Ishikawa (cell line): ENCODE measurements around the gene NFATC1.

Source experiments
- CEBPB ChIP-seq: IDR thresholded peaks from 2 replicates; pipeline ENCODE4 v1.6.1; 2012
- CREB1 ChIP-seq: IDR thresholded peaks from 2 replicates; pipeline ENCODE4 v1.6.1; 2012; ENCODE audit warnings: low read depth
- EGR1 ChIP-seq: IDR thresholded peaks from 2 replicates; pipeline ENCODE4 v1.6.1; 2012
- EP300 ChIP-seq: IDR thresholded peaks from 2 replicates; pipeline ENCODE4 v1.6.1; 2012; ENCODE audit warnings: borderline replicate concordance
- FOXM1 ChIP-seq: IDR thresholded peaks from 2 replicates; pipeline ENCODE4 v1.6.1; 2012; ENCODE audit warnings: low read depth, borderline replicate concordance
- MAX ChIP-seq: IDR thresholded peaks from 2 replicates; pipeline ENCODE4 v1.6.1; 2012
- NFIC ChIP-seq: IDR thresholded peaks from 2 replicates; pipeline ENCODE4 v1.6.1; 2012
- RAD21 ChIP-seq: IDR thresholded peaks from 2 replicates; pipeline ENCODE4 v1.6.1; 2012; ENCODE audit warnings: low read depth
- REST ChIP-seq: IDR thresholded peaks from 2 replicates; pipeline ENCODE4 v1.6.1; 2012; ENCODE audit warnings: low read depth, mild to moderate bottlenecking
- TAF1 ChIP-seq: IDR thresholded peaks from 2 replicates; pipeline ENCODE4 v1.6.1; 2012; ENCODE audit warnings: low read depth, mild to moderate bottlenecking
- TCF12 ChIP-seq: IDR thresholded peaks from 2 replicates; pipeline ENCODE4 v1.6.1; 2012; ENCODE audit warnings: low read depth
- TEAD4 ChIP-seq: IDR thresholded peaks from 2 replicates; pipeline ENCODE4 v1.6.1; 2012
- YY1 ChIP-seq: IDR thresholded peaks from 2 replicates; pipeline ENCODE4 v1.6.1; 2012; ENCODE audit warnings: low read depth
- ZBTB7A ChIP-seq: IDR thresholded peaks from 2 replicates; pipeline ENCODE4 v1.6.1; 2012; ENCODE audit warnings: low read depth
- TF ChIP-seq, protein P1 (sequence below): IDR thresholded peaks from 2 replicates; pipeline ENCODE4 v1.6.1; 2012

NFATC1 gene

DNA sequence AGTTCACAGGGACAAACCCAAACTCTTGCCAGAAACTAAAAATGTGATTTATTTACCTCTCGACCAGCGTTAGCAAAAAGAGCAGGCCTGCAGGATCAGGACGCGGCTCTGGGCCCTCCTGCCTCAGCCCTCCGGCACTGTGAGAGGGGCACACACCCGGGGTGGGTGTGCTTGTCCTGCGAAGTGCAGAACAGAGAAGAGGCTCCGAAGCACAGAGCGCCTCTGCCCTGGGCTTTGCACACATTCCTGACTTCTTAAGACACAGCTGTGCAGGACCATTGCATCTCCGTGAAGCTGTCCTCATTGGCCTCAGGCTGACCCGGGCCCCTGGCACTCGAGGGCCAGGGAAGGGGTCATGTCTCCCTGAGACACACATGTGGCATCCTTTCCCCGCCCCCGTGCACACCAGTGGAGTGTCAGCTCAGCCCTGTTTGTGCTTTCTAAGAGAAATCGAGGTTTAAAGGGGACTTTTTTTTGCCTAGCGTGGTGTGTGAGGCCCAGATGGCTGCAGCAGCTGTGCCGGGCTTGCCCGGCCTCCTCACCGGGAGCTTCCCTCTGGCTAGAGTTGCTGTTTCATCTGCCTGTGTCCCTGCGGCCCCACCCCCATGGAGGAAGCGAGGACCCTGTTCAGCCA lies 9.9 kb upstream of the NFATC1 start:
- no peak for TF ChIP-seq EGR1
- no peak for TF ChIP-seq CREB1
- no peak for TF ChIP-seq TCF12
- TF ChIP-seq TAF1 = no peak

- no peak for TF ChIP-seq RAD21
- no peak for TF ChIP-seq ZBTB7A
- TF ChIP-seq CREB1 = no peak
- TF ChIP-seq TCF12 = no peak
- no peak for TF ChIP-seq TEAD4
- TF ChIP-seq MAX = no peak
- no peak for TF ChIP-seq NFIC
- TF ChIP-seq, protein P1, sequence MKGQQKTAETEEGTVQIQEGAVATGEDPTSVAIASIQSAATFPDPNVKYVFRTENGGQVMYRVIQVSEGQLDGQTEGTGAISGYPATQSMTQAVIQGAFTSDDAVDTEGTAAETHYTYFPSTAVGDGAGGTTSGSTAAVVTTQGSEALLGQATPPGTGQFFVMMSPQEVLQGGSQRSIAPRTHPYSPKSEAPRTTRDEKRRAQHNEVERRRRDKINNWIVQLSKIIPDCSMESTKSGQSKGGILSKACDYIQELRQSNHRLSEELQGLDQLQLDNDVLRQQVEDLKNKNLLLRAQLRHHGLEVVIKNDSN = no peak
- TF ChIP-seq REST = no peak
- no peak for TF ChIP-seq FOXM1
- no peak for TF ChIP-seq CEBPB
- TF ChIP-seq EGR1 = no peak
- TF ChIP-seq TAF1 = no peak
- TF ChIP-seq EP300 = no peak
- TF ChIP-seq YY1 = no peak
Observed at GRCh38 chr18:79386547-79386946, 9.2 kb upstream of the NFATC1 start.

DNA sequence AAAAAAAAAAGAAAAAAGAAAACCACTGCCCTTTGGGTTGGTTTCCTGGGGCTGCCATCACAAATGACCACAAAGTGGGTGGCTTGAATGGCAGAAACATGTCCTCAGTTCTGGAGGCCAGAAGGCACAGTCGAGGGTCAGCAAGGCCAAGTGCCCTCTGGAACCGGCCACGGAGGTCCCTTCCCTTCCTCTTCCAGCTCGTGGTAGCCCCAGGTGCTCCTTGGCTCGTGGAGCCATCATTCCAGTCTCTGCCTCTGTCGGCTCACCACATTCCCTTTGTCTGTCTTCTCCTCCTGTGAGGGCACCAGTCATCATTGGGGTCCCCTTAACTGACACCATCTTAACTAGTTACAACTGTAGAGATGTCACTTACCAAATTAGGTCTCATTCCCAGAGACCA lies 8.5 kb upstream of the NFATC1 start:
- TF ChIP-seq, protein P1 = no peak
- TF ChIP-seq CREB1 (no peak), YY1 (no peak), TCF12 (no peak), TAF1 (no peak), FOXM1 (no peak)

- no peak for TF ChIP-seq FOXM1
Observed at GRCh38 chr18:79387615-79388014, 8.1 kb upstream of the NFATC1 start.

DNA sequence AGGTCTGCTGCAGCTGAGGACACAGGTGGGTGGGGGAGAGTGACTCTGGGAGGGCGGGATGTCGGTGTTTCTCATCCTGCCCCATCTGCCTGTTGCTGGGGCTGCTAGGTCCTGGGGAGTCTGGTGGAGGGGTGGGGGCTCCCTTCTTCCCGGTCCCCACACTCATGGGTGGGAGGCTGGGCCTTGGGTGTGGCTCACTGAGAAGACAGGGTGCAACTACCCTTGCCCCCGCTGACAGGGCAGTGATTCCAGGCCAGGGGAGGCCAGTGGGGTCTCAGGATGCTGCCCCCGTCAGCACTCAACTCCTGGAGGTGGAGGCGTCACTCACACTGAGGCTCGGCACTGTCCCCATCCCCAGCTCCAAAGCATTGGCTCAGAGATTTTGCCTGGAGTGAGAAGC lies 7.7 kb upstream of the NFATC1 start:
- no peak for TF ChIP-seq CREB1

DNA sequence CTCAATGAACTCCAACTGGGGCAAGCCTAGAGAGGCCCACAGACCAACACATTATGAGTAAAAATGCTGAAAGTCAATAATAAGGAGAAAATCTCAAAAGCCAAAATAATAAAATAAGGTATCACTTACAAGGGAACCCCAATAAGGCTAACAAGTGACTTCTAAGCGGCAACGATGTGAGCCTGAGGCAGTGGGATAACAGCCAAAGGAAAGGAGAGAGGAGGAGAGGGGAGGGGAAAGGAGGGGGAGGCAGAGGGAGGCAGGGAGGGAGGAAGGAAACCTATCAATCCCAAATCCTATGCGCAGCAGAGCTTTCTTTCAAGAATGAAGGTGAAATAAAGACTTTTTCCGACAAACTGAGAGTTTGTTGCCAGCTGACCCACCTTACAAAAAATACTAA lies 6.0 kb upstream of the NFATC1 start:
- TF ChIP-seq REST (no peak), RAD21 (no peak), ZBTB7A (no peak), EGR1 (no peak), FOXM1 (no peak), TAF1 (no peak), EP300 (no peak), CEBPB (no peak), MAX (no peak), TEAD4 (no peak), CREB1 (no peak), YY1 (no peak), NFIC (no peak), TCF12 (no peak)
- TF ChIP-seq, protein P1 = no peak
